ENCODE data around the gene FBH1. TPM values are rescaled to one million over a fixed set of nuclear protein-coding genes. Genes with fewer than 3 reads are reported as not detected.

The FBH1 gene
- total and polyA plus RNA-seq, 2 experiments from 2014 or later = 62.5 to 90.8 TPM

- ATAC-seq = no peak
- H2AFZ ChIP-seq = peak overlapping the region; percentile 66
Observed at GRCh38 chr10:5946786-5947185, 56.7 kb downstream of the FBH1 start.

More at GRCh38 chr10:5946786-5947185, 56.7 kb downstream of the FBH1 start:
- TF ChIP-seq REST (IDR thresholded peaks at IDR 0.05; ENCODE audit: unreplicated experiment) (no peak), ZNF331 (CRISPR knock-in tag; IDR thresholded peaks at IDR 0.05; ENCODE audit: low read depth) (no peak), JUNB (IDR thresholded peaks at IDR 0.05; ENCODE audit: unreplicated experiment) (no peak), EZH2 (IDR thresholded peaks at IDR 0.05; ENCODE audit: low read depth, unreplicated experiment) (no peak), STAT1 (IDR thresholded peaks at IDR 0.05; ENCODE audit: unreplicated experiment) (no peak), EZH2phosphoT487 (IDR thresholded peaks at IDR 0.05; ENCODE audit: unreplicated experiment) (no peak), ZNF114 (CRISPR knock-in tag; IDR thresholded peaks at IDR 0.05) (no peak), ZNF462 (CRISPR knock-in tag; IDR thresholded peaks at IDR 0.05) (no peak), NANOG (IDR thresholded peaks at IDR 0.05; ENCODE audit: borderline replicate concordance) (no peak), CREB1 (CRISPR knock-in tag; IDR thresholded peaks at IDR 0.05; ENCODE audit: low read depth) (no peak), ETS1 (IDR thresholded peaks at IDR 0.05) (no peak), CTCF (conservative IDR thresholded peaks at IDR 0.05; ENCODE audit: low read depth in 2 of 2) (no peak), POLR2AphosphoS5 (IDR thresholded peaks at IDR 0.05; ENCODE audit: low read depth) (no peak)
- H3K4me1 Mint-ChIP-seq = peaks cover 43% of the 10 kb centered on the region
- H3K36me3 Mint-ChIP-seq (ENCODE audit: low read depth) = no peaks in the 10 kb centered on the region; the same call in 2 of the 3 replicates
- peaks cover 13% of the 10 kb centered on the region for H3K27me3 Mint-ChIP-seq (ENCODE audit: insufficient read depth, low read depth, poor library complexity)
- Histone ChIP-seq H4K20me1 (replicated peaks; ENCODE audit: insufficient read depth) (no peaks in the 10 kb centered on the region), H3K36me3 (ENCODE audit: insufficient read depth) (no peaks in the 10 kb centered on the region), H3K9me2 (ENCODE audit: insufficient read depth) (0 out of 2 replicates have a peak, but pooled peaks cover 2% of the 10 kb centered on the region), H3K4me3 (no peak overlapping the region), H3K4me1 (ENCODE audit: insufficient read depth) (peaks cover 22% of the 10 kb centered on the region), H3K27ac (ENCODE audit: low read depth) (no peak overlapping the region), H3K4me2 (no peak overlapping the region), H3F3A (replicated peaks; ENCODE audit: low read depth) (no peaks in the 10 kb centered on the region), H3K79me2 (replicated peaks; ENCODE audit: insufficient read depth) (no peaks in the 10 kb centered on the region), H3K27me3 (ENCODE audit: insufficient read depth) (no peaks in the 10 kb centered on the region)
- H3K4me3 Mint-ChIP-seq = no peak overlapping the region
- no peak overlapping the region for H3K27ac Mint-ChIP-seq
- DNase-seq (ENCODE audit: low spot score) = no peak
- no peaks in the 10 kb centered on the region for H3K9me3 Mint-ChIP-seq
